Upper lobe of left lung (tissue), 6 donors: ENCODE results near the gene MRAP. TPM values are rescaled to one million over a fixed set of nuclear protein-coding genes. Genes with fewer than 3 reads are reported as not detected.

ENCODE experiments used
- ATAC-seq, 2 donors: fragments of 200-7000 bp; cut with Tn5 transposase; one replicate each; pipeline ENCODE4 v1.9.1; 2022; ENCODE audit warnings: mild to moderate bottlenecking in 2 of 2, moderate library complexity in 2 of 2; ENCODE audit not compliant: low FRiP score in 2 of 2
- DNase-seq, 2 donors: peaks; one replicate each; pipeline ENCODE4 v3.0.0-alpha.2; 2019 to 2020
- H3K27ac ChIP-seq, 4 donors: fragments of 200-600 bp; sonication (generic); one replicate each; pipeline ENCODE4 v1.5.1; 2016 to 2019
- H3K27me3 ChIP-seq, 4 donors: fragments of 200-600 bp; sonication (generic); one replicate each; pipeline ENCODE4 v1.5.1; 2017 to 2019
- H3K36me3 ChIP-seq, 4 donors: fragments of 200-600 bp; sonication (generic); one replicate each; pipeline ENCODE4 v1.5.1; 2016 to 2019
- H3K4me1 ChIP-seq, 4 donors: fragments of 200-600 bp; sonication (generic); one replicate each; pipeline ENCODE4 v1.5.1; 2018 to 2019
- H3K4me3 ChIP-seq, 4 donors: fragments of 200-600 bp; sonication (generic); one replicate each; pipeline ENCODE4 v1.5.1; 2017 to 2019; ENCODE audit warnings: mild to moderate bottlenecking in 2 of 4, moderate library complexity in 1 of 4
- H3K9me3 ChIP-seq, 4 donors: fragments of 200-600 bp; sonication (generic); one replicate each; pipeline ENCODE4 v1.5.1; 2018 to 2019
- EP300 ChIP-seq, 4 donors: sonication (generic); formaldehyde crosslinking; IDR thresholded peaks; one replicate each; pipeline ENCODE4 v1.5.1; 2017; ENCODE audit warnings: antibody characterized with exemption in 4 of 4, control low read depth in 2 of 4
- POLR2A ChIP-seq, 4 donors: fragments of 450-650 bp; IDR thresholded peaks; one replicate each; pipeline ENCODE4 v1.5.1; 2016 to 2017; ENCODE audit warnings: antibody characterized with exemption in 4 of 4, mild to moderate bottlenecking in 2 of 4
- POLR2AphosphoS5 ChIP-seq, 2 donors: sonication (generic); formaldehyde crosslinking; IDR thresholded peaks; one replicate each; pipeline ENCODE4 v1.5.1; 2017; ENCODE audit warnings: antibody characterized with exemption in 2 of 2
- WGBS, 2 donors: methylation state at CpG; one replicate each; pipeline ENCODE4 v1.1.5; 2017 to 2018; 5-methylcytosine and 5-hydroxymethylcytosine counted together
- total RNA-seq, 6 donors: library from RNA; depleted of rRNA in 4 of 6; stranded (reverse); fragments of >200 nt in 4 of 6; gene quantifications; one replicate each; pipeline versions ENCODE4 v1.1.0 to v1.2.1, GENCODE V29; 2016 to 2021
- TF ChIP-seq, protein P1 (sequence below), 6 experiments: fragments of 450-650 bp in 4 of 6; fragments of 200-600 bp in 2 of 6; sonication (generic) in 2 of 6; IDR thresholded peaks; one replicate each; pipeline ENCODE4 v1.5.1; 2016 to 2019; ENCODE audit warnings: antibody characterized with exemption in 6 of 6
- donor health status: DM: no; HTN: no; CAD: no; lungs with moderate emphysema.
- donor health status: DM: no; HTN: yes; CAD: no; lungs with severe emphysema.

MRAP gene
- total RNA-seq, 6 donors from 2014 or later = 0.46 to 2.3 (median 0.54) TPM; not detected in 3

DNA sequence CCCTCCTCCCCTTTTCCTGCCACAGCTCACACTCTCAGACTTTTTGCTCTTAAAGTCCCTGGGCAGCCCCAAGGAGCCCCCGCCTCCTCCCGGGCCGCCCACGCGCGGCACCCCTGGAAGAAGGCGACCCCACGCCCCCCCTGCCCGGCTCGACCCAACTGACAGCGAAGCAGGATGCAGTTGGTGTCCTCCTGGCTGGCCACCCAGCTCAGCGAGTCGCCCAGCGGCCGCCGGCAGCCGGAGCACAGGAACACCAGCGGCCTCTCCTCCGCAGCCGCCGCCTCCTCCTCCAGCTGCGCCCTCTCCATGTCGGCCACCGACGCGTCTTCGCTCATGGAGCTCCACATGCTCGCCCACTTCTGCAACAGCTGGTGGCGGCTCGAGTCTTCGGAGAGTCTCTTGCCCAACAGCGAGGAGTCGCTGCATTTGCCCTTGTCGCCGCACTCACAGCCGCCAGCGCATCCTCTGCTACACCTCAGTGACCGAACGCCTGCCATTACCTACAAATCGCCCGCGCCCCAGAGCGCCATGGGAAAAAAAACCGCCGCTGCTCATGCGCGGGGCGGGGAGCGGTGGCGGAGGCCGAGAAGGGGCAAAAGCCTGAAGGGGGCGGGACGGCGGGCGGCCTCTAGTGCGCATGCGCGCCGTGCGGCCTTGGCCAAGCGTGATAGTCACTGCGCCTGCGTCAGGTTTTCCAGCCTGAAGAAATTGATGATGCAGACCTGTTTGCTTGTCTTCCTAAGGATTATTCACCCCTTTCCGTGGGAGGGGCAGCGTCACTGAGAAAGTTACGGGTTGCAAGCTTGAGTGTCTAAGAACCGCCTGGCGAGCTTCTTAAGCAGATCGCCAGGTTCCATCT, 19.9 kb upstream of the MRAP start, which contains the start of gene MIS18A:
MIS18A (minus strand) TSS at position 532 of the 859 bp plus-strand sequence; CDS start at position 497, 35 bp downstream.
- peak within 1 kb of the TSS; percentile 27 to 79 (median 53) for H3K27ac ChIP-seq
- DNase-seq = peak; percentile 94 to 99
- H3K4me1 ChIP-seq = peaks cover 15 to 22% (median 16%) of the 10 kb centered on the region in 4 donors
- no peaks in the 10 kb centered on the region for H3K9me3 ChIP-seq
- TF ChIP-seq POLR2AphosphoS5 (IDR thresholded peaks at IDR 0.05) (peak in 1 of 2 donors; percentile 93), EP300 (IDR thresholded peaks at IDR 0.05) (peak in 1 of 4 donors; percentile 15), POLR2A (IDR thresholded peaks at IDR 0.05) (peak in 2 of 4 donors; percentile 68 to 70)
- TF ChIP-seq, protein P1, sequence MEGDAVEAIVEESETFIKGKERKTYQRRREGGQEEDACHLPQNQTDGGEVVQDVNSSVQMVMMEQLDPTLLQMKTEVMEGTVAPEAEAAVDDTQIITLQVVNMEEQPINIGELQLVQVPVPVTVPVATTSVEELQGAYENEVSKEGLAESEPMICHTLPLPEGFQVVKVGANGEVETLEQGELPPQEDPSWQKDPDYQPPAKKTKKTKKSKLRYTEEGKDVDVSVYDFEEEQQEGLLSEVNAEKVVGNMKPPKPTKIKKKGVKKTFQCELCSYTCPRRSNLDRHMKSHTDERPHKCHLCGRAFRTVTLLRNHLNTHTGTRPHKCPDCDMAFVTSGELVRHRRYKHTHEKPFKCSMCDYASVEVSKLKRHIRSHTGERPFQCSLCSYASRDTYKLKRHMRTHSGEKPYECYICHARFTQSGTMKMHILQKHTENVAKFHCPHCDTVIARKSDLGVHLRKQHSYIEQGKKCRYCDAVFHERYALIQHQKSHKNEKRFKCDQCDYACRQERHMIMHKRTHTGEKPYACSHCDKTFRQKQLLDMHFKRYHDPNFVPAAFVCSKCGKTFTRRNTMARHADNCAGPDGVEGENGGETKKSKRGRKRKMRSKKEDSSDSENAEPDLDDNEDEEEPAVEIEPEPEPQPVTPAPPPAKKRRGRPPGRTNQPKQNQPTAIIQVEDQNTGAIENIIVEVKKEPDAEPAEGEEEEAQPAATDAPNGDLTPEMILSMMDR (IDR thresholded peaks at IDR 0.05) = peak in 3 of 6 experiments; percentile 17 to 48 (median 23)
- 0 to 1% methylated on average over 7 to 52 of the region's 69 CpGs for WGBS, 2 donors
- H3K36me3 ChIP-seq = peaks cover 0 to 1% (median 0%) of the 10 kb centered on the region in 4 donors
- no peaks in the 10 kb centered on the region for H3K27me3 ChIP-seq
- ATAC-seq = peak; percentile 96 to 98
- peak within 1 kb of the TSS; percentile 82 to 94 (median 88) for H3K4me3 ChIP-seq

DNA sequence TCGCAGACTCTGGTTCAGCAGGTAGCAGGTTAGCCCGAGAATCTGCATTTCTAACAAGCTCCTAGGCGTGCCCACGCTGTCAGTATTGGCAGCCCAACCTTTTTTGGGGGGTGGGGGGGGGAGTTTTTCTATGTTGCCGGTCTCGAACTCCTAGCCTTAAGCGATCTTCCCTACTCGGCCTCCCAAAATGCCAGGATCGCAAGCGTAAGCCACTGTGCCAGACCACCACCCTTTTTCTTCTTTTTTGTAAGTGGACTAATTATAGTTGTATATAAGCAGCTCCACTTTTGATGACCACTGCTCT, 19.3 kb upstream of the MRAP start:
- DNase-seq (no peak), ATAC-seq (no peak)
- no peaks in the 10 kb centered on the region for H3K9me3 ChIP-seq
- H3K27ac ChIP-seq = peak overlapping the region in 3 of 4 donors; percentile 38 to 79 (median 68)
- H3K36me3 ChIP-seq = no peaks in the 10 kb centered on the region
- TF ChIP-seq, protein P1 (IDR thresholded peaks at IDR 0.05) = no peak
- TF ChIP-seq POLR2AphosphoS5 (IDR thresholded peaks at IDR 0.05) = no peak
- no peak for TF ChIP-seq POLR2A (IDR thresholded peaks at IDR 0.05)
- WGBS, 2 donors = 7 to 9% methylated on average over 9 to 10 of the region's 10 CpGs
- H3K4me3 ChIP-seq = peak overlapping the region; percentile 60 to 94 (median 88)
- H3K27me3 ChIP-seq = no peaks in the 10 kb centered on the region
- peaks cover 15 to 22% (median 16%) of the 10 kb centered on the region in 4 donors for H3K4me1 ChIP-seq

DNA sequence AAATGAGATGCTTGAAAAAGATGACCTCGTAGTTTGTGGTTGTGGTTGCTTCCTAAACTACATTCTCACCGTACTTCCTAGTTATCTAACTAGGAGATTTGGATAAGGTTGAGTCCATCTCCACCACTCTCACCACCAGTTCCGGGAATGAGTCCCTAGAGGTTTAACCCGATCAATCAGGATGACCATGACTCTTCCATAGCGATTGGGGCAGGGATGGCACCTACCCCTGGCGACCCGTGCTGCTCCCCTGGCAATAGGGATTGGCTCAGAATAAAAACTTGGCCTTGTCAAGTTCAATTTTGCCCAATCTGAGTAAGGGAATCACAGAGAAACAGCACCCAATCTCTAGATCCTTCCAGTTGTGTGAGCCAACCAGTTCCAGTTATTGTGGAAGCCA, 17.1 kb upstream of the MRAP start:
- no peak for DNase-seq
- TF ChIP-seq POLR2AphosphoS5 (IDR thresholded peaks at IDR 0.05) (no peak), EP300 (IDR thresholded peaks at IDR 0.05) (no peak), POLR2A (IDR thresholded peaks at IDR 0.05) (no peak)
- TF ChIP-seq, protein P1 (IDR thresholded peaks at IDR 0.05) = no peak
- no peak overlapping the region for H3K27ac ChIP-seq

DNA sequence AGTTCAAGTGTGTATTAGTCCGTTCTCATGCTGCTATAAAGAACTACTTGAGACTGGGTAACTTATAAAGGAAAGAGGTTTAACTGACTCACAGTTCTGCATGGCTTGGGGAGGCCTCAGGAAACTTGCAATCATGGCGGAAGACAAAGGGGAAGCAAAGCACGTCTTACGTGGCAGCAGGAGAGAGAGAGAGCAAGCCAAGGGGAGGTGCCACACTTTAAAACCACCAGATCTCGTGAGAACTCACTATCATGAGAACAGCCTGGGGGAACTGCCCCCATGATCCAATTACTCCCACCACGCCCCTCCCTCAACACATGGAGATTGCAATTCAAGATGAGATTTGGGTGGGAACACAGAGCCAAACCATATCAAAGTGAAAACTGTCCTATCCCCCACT, 15.7 kb upstream of the MRAP start:
- Histone ChIP-seq H3K9me3 (no peaks in the 10 kb centered on the region), H3K4me3 (no peak overlapping the region), H3K27ac (no peak overlapping the region), H3K27me3 (no peaks in the 10 kb centered on the region), H3K36me3 (no peaks in the 10 kb centered on the region), H3K4me1 (peaks cover 13 to 20% (median 14%) of the 10 kb centered on the region in 4 donors)
- no peak for DNase-seq
- WGBS, 2 donors = 67 to 68% methylated on average over 6 of the region's 6 CpGs
- no peak for ATAC-seq
- TF ChIP-seq EP300 (IDR thresholded peaks at IDR 0.05) = no peak
- no peak for TF ChIP-seq POLR2AphosphoS5 (IDR thresholded peaks at IDR 0.05)
- TF ChIP-seq, protein P1 (IDR thresholded peaks at IDR 0.05) = no peak
- TF ChIP-seq POLR2A (IDR thresholded peaks at IDR 0.05) = no peak

More for the DNA sequence above, 17.1 kb upstream of the MRAP start:
- H3K27me3 ChIP-seq = no peaks in the 10 kb centered on the region
- ATAC-seq = no peak
- H3K9me3 ChIP-seq = no peaks in the 10 kb centered on the region
- WGBS, 2 donors = 89 to 90% methylated on average over 7 of the region's 7 CpGs
- H3K4me1 ChIP-seq = peaks cover 15 to 22% (median 16%) of the 10 kb centered on the region in 4 donors
- H3K4me3 ChIP-seq = no peak overlapping the region
- H3K36me3 ChIP-seq = no peaks in the 10 kb centered on the region
